ENCODE results near the gene POLA1.

Gene POLA1

GRCh38 chrX:24870143-24870542, 176.4 kb downstream of the POLA1 start:
- ATAC-seq: peak; percentile 56
- TF ChIP-seq OSR1 (CRISPR knock-in tag; IDR thresholded peaks at IDR 0.05): no peak
- no peak for TF ChIP-seq ZNF70 (CRISPR knock-in tag; IDR thresholded peaks at IDR 0.05)
- no peak for TF ChIP-seq CSDC2 (CRISPR knock-in tag; IDR thresholded peaks at IDR 0.05)
- no peak for TF ChIP-seq ZNF8 (CRISPR knock-in tag; IDR thresholded peaks at IDR 0.05)
- no peak for TF ChIP-seq ZFP3 (CRISPR knock-in tag; IDR thresholded peaks at IDR 0.05)
- TF ChIP-seq BACH2 (CRISPR knock-in tag; IDR thresholded peaks at IDR 0.05; ENCODE audit: borderline replicate concordance): no peak
- no peak for TF ChIP-seq CREB5 (CRISPR knock-in tag; IDR thresholded peaks at IDR 0.05; ENCODE audit: low read depth)
- TF ChIP-seq ZC3H10 (CRISPR knock-in tag; IDR thresholded peaks at IDR 0.05): no peak
- no peak for TF ChIP-seq POU6F1 (CRISPR knock-in tag; IDR thresholded peaks at IDR 0.05; ENCODE audit: borderline replicate concordance, low read depth)
- TF ChIP-seq SNAI2 (CRISPR knock-in tag; IDR thresholded peaks at IDR 0.05): no peak
- TF ChIP-seq TOX (CRISPR knock-in tag; IDR thresholded peaks at IDR 0.05; ENCODE audit: borderline replicate concordance): no peak
- TF ChIP-seq ISL1 (CRISPR knock-in tag; IDR thresholded peaks at IDR 0.05): no peak
- no peak for TF ChIP-seq PPARA (CRISPR knock-in tag; IDR thresholded peaks at IDR 0.05; ENCODE audit: borderline replicate concordance)
- no peak for TF ChIP-seq ESRRG (CRISPR knock-in tag; IDR thresholded peaks at IDR 0.05)
- no peak for TF ChIP-seq ARNTL (CRISPR knock-in tag; IDR thresholded peaks at IDR 0.05; ENCODE audit: borderline replicate concordance, low read depth)
- TF ChIP-seq, protein P1, sequence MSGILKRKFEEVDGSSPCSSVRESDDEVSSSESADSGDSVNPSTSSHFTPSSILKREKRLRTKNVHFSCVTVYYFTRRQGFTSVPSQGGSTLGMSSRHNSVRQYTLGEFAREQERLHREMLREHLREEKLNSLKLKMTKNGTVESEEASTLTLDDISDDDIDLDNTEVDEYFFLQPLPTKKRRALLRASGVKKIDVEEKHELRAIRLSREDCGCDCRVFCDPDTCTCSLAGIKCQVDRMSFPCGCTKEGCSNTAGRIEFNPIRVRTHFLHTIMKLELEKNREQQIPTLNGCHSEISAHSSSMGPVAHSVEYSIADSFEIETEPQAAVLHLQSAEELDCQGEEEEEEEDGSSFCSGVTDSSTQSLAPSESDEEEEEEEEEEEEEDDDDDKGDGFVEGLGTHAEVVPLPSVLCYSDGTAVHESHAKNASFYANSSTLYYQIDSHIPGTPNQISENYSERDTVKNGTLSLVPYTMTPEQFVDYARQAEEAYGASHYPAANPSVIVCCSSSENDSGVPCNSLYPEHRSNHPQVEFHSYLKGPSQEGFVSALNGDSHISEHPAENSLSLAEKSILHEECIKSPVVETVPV (CRISPR knock-in tag; IDR thresholded peaks at IDR 0.05): no peak
- TF ChIP-seq ZNF565 (CRISPR knock-in tag; conservative IDR thresholded peaks at IDR 0.05; ENCODE audit: low read depth): no peak
- TF ChIP-seq, protein P2, sequence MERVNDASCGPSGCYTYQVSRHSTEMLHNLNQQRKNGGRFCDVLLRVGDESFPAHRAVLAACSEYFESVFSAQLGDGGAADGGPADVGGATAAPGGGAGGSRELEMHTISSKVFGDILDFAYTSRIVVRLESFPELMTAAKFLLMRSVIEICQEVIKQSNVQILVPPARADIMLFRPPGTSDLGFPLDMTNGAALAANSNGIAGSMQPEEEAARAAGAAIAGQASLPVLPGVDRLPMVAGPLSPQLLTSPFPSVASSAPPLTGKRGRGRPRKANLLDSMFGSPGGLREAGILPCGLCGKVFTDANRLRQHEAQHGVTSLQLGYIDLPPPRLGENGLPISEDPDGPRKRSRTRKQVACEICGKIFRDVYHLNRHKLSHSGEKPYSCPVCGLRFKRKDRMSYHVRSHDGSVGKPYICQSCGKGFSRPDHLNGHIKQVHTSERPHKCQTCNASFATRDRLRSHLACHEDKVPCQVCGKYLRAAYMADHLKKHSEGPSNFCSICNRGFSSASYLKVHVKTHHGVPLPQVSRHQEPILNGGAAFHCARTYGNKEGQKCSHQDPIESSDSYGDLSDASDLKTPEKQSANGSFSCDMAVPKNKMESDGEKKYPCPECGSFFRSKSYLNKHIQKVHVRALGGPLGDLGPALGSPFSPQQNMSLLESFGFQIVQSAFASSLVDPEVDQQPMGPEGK (CRISPR knock-in tag; IDR thresholded peaks at IDR 0.05; ENCODE audit: borderline replicate concordance): no peak

DNA sequence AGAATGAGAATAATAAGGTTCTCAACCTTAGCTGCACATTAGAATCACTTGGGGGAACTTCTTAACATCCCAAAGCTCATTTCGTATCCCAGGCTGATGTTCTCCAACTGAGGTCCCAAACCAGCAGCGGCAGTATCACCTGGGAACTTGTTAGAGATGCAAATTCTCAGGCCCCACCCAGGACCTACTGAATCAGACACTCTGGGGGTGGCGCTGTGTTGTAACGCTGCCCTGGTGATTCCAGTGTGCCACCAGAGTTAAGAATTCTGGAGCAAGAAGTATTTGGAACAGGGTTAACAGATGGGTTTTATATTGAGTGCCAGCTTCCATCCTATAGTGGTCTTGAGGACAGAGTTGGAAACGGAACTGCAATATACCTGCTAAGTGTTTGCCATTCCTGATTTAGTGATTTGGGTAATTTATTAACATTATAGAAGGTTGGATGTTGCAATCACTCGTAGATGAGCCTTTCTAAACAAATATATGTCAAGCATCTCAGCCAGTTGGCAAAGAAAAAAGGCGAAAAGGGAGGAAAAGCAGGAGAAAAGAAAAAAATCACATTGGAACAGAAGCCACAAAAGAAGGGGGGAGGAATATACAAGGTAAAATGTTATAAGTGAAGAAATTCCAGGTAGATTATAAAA, 181.0 kb downstream of the POLA1 start:
- no peak for ATAC-seq
- TF ChIP-seq ISL1 (CRISPR knock-in tag; IDR thresholded peaks at IDR 0.05) (no peak), CSDC2 (CRISPR knock-in tag; IDR thresholded peaks at IDR 0.05) (no peak), OSR1 (CRISPR knock-in tag; IDR thresholded peaks at IDR 0.05) (no peak), ZNF565 (CRISPR knock-in tag; conservative IDR thresholded peaks at IDR 0.05; ENCODE audit: low read depth) (no peak), CREB5 (CRISPR knock-in tag; IDR thresholded peaks at IDR 0.05; ENCODE audit: low read depth) (no peak), GLIS3 (CRISPR knock-in tag; IDR thresholded peaks at IDR 0.05) (no peak), BACH2 (CRISPR knock-in tag; IDR thresholded peaks at IDR 0.05; ENCODE audit: borderline replicate concordance) (no peak), RARB (CRISPR knock-in tag; IDR thresholded peaks at IDR 0.05) (no peak)

GRCh38 chrX:24876530-24877287, 183.0 kb downstream of the POLA1 start:
- ATAC-seq: no peak
- TF ChIP-seq ZNF565 (CRISPR knock-in tag; conservative IDR thresholded peaks at IDR 0.05; ENCODE audit: low read depth) (no peak), ARNTL (CRISPR knock-in tag; IDR thresholded peaks at IDR 0.05; ENCODE audit: borderline replicate concordance, low read depth) (no peak), ZNF8 (CRISPR knock-in tag; IDR thresholded peaks at IDR 0.05) (no peak)
